Psoas muscle (tissue), 8 donors: ENCODE measurements around the gene VGLL1. TPM values are rescaled to one million over a fixed set of nuclear protein-coding genes. Genes with fewer than 3 reads are reported as not detected.

Experiments
- ATAC-seq, 4 donors: fragments of 200-7000 bp; cut with Tn5 transposase; one replicate each; pipeline ENCODE4 v1.9.1; 2020; ENCODE audit warnings: moderate library complexity in 3 of 4, mild to moderate bottlenecking in 2 of 4
- DNase-seq, 2 donors: peaks; one replicate each; pipeline ENCODE4 v3.0.0-alpha.2; 2020
- H3K27ac ChIP-seq: fragments of 200-600 bp; one replicate; pipeline ENCODE4 v1.8.0; 2022
- H3K27me3 ChIP-seq, 3 donors: fragments of 200-600 bp in 1 of 3; one replicate each; pipeline versions ENCODE4 v1.6.1 to v1.8.0; 2013 to 2022; ENCODE audit warnings: low read length in 2 of 3, mild to moderate bottlenecking in 2 of 3, moderate library complexity in 1 of 3; ENCODE audit not compliant: insufficient read depth in 3 of 3
- H3K36me3 ChIP-seq, 2 donors: fragments of 200-600 bp in 1 of 2; one replicate each; pipeline versions ENCODE4 v1.6.1 to v1.8.0; 2013 to 2022; ENCODE audit warnings: low read depth in 1 of 2, mild to moderate bottlenecking in 1 of 2, moderate library complexity in 1 of 2; ENCODE audit not compliant: insufficient read depth in 1 of 2
- H3K4me1 ChIP-seq: fragments of 200-600 bp; one replicate; pipeline ENCODE4 v1.8.0; 2022
- H3K4me3 ChIP-seq: fragments of 200-600 bp; one replicate; pipeline ENCODE4 v1.8.0; 2022; ENCODE audit warnings: mild to moderate bottlenecking
- H3K9me3 ChIP-seq: fragments of 200-600 bp; one replicate; pipeline ENCODE4 v1.8.0; 2022
- WGBS, 3 donors: extraction: QIAGEN DNeasy Blood & Tissue Kit; methylation state at CpG; one replicate each; pipeline versions ENCODE4 v1.1.6 to v1.1.7; 2013; 5-methylcytosine and 5-hydroxymethylcytosine counted together
- intact Hi-C, 2 donors: fragments of 100-400 bp; cut with DNase I; formaldehyde crosslinking; loops; one replicate each; pipeline versions ENCODE4 v1.11.0 to v1.14.2; 2022
- polyA plus RNA-seq, 3 donors: library from polyadenylated mRNA; stranded (reverse); fragments of 200-250 nt; gene quantifications; one replicate each; pipeline ENCODE4 v1.2.3, GENCODE V29; 2013
- total RNA-seq, 4 donors: library from RNA; stranded (reverse); fragmentation: NEBNext Ultra II Directional in 2 of 4; extraction: Animal tissue kit (Norgen Biotek cat#: 25700) in 2 of 4; gene quantifications; one replicate each; pipeline versions ENCODE4 v1.2.1 to v1.2.4, GENCODE V29; 2021 to 2023
- TF ChIP-seq, protein P1 (sequence below): fragments of 200-600 bp; IDR thresholded peaks from one replicate; pipeline ENCODE4 v1.8.0; 2022; ENCODE audit warnings: antibody characterized with exemption
- donor health status: healthy with polysubstance abuse.
- donor health status: DM: no; HTN: no; CAD: no; lungs with moderate emphysema.
- donor health status: Bipolar disorder and iron deficiency.
- donor health status: healthy.
- donor health status: DM: yes; HTN: yes; CAD: no.
- donor health status: DM: no; HTN: no; CAD: no.
- donor health status: DM: no; HTN: no; CAD: no.
- donor health status: DM: yes; HTN: yes; CAD: no.

Gene VGLL1
- total and polyA plus RNA-seq, 7 donors = not detected

- intact Hi-C loops = no loop called here
- Histone ChIP-seq H3K9me3 (no peaks in the 10 kb centered on the region), H3K27ac (no peak overlapping the region), H3K27me3 (peaks cover 0 to 6% (median 0%) of the 10 kb centered on the region in 3 donors), H3K36me3 (no peaks in the 10 kb centered on the region), H3K4me1 (peaks cover 14% of the 10 kb centered on the region), H3K4me3 (no peak overlapping the region)
- WGBS, 3 donors = 55 to 91% (median 66%) methylated on average over 2 of the region's 2 CpGs
- TF ChIP-seq, protein P1, sequence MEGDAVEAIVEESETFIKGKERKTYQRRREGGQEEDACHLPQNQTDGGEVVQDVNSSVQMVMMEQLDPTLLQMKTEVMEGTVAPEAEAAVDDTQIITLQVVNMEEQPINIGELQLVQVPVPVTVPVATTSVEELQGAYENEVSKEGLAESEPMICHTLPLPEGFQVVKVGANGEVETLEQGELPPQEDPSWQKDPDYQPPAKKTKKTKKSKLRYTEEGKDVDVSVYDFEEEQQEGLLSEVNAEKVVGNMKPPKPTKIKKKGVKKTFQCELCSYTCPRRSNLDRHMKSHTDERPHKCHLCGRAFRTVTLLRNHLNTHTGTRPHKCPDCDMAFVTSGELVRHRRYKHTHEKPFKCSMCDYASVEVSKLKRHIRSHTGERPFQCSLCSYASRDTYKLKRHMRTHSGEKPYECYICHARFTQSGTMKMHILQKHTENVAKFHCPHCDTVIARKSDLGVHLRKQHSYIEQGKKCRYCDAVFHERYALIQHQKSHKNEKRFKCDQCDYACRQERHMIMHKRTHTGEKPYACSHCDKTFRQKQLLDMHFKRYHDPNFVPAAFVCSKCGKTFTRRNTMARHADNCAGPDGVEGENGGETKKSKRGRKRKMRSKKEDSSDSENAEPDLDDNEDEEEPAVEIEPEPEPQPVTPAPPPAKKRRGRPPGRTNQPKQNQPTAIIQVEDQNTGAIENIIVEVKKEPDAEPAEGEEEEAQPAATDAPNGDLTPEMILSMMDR = no peak
- DNase-seq (no peak), ATAC-seq (no peak)
These were observed 2.2 kb upstream of the VGLL1 start for GRCh38 chrX:136529795-136530194.

GRCh38 chrX:136534131-136534530, 2.1 kb downstream of the VGLL1 start:
- Histone ChIP-seq H3K9me3 (no peaks in the 10 kb centered on the region), H3K27me3 (no peaks in the 10 kb centered on the region), H3K27ac (no peak overlapping the region), H3K36me3 (no peaks in the 10 kb centered on the region), H3K4me3 (no peak overlapping the region), H3K4me1 (no peaks in the 10 kb centered on the region)
- WGBS, 3 donors = 67 to 92% (median 90%) methylated on average over 2 of the region's 2 CpGs
- ATAC-seq (no peak), DNase-seq (no peak)
- TF ChIP-seq, protein P1 = no peak
- intact Hi-C loops = no loop called here

- no peak overlapping the region for H3K27ac ChIP-seq
- H3K4me1 ChIP-seq = no peaks in the 10 kb centered on the region
- no peak overlapping the region for H3K4me3 ChIP-seq
- H3K9me3 ChIP-seq = no peaks in the 10 kb centered on the region
- intact Hi-C loops = no loop called here
- DNase-seq = no peak
- WGBS, 3 donors = 61 to 74% (median 69%) methylated on average over 2 of the region's 2 CpGs
- TF ChIP-seq, protein P1 = no peak
- no peak for ATAC-seq
- H3K27me3 ChIP-seq = peaks cover 0 to 5% (median 0%) of the 10 kb centered on the region in 3 donors
- H3K36me3 ChIP-seq = no peaks in the 10 kb centered on the region
These were observed 6.8 kb downstream of the VGLL1 start for GRCh38 chrX:136538811-136539210.

DNA sequence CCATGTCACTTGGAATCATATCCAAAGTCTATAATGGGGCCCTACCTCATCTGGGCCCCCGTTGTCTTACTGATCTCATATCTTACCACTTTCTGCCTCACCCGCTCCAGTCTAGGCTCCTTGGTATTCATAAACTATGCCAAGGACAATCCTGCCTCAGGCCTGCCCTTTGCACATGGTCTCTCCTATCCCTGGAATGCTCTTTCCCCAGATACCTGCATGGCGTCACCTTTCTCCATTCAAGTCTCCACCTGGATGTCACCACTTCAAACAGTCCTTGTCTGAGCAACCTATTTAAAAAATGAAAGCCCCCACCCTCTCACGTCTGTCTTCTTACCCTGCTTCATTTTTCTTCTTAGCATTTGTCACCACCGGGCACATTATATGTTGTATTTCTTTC, 8.2 kb downstream of the VGLL1 start:
- no peaks in the 10 kb centered on the region for H3K9me3 ChIP-seq
- 64 to 97% (median 88%) methylated on average over 5 of the region's 5 CpGs for WGBS, 3 donors
- intact Hi-C loops = no loop called here
- peaks cover 0 to 11% (median 0%) of the 10 kb centered on the region in 3 donors for H3K27me3 ChIP-seq
- no peak overlapping the region for H3K27ac ChIP-seq
- H3K36me3 ChIP-seq = no peaks in the 10 kb centered on the region
- TF ChIP-seq, protein P1 = no peak
- no peak for ATAC-seq
- no peaks in the 10 kb centered on the region for H3K4me1 ChIP-seq
- H3K4me3 ChIP-seq = no peak overlapping the region
- no peak for DNase-seq

DNA sequence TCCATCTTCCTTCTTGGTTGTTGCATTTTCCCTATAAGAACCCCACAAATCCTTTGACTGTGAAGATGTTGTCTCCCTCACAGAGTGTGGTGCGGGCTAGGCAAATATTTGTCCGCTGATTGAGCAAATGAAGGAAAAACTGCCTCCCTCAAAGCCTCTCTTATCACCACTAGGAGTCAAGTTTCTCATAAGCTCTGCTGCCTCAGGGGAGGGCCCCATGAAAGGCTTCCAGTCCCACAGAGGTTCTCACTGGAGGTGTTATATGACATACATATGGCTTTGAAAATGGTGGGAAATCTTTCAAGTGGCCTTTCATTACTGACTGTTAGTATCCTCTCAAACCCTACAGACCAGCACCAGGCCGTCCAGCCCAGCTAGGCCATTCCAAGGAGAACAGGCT, 9.3 kb downstream of the VGLL1 start:
- no peak for ATAC-seq
- no peak overlapping the region for H3K4me3 ChIP-seq
- 61 to 77% (median 64%) methylated on average over 3 of the region's 3 CpGs for WGBS, 3 donors
- H3K27me3 ChIP-seq = peaks cover 0 to 11% (median 0%) of the 10 kb centered on the region in 3 donors
- H3K36me3 ChIP-seq = no peaks in the 10 kb centered on the region
- H3K27ac ChIP-seq = no peak overlapping the region
- intact Hi-C loops = no loop called here
- no peaks in the 10 kb centered on the region for H3K4me1 ChIP-seq
- no peaks in the 10 kb centered on the region for H3K9me3 ChIP-seq
- no peak for DNase-seq
- TF ChIP-seq, protein P1 = no peak
